GM23338 (cell line): Measurements from ENCODE around the gene SUCLG1. TPM values are rescaled to one million over a fixed set of nuclear protein-coding genes. Genes with fewer than 3 reads are reported as not detected.

Source experiments
- ATAC-seq: fragments of 200-7000 bp; cut with Tn5 transposase; 3 replicates; pipeline ENCODE4 v1.9.1; 2020
- DNase-seq: peaks from one replicate; pipeline ENCODE4 v3.0.0-alpha.2; 2015; ENCODE audit warnings: low spot score
- H2AFZ ChIP-seq: fragments of 200-600 bp; sonication (generic); 2 replicates; pipeline ENCODE4 v1.8.0; 2016; ENCODE audit warnings: antibody characterized with exemption, mild to moderate bottlenecking, moderate library complexity
- H3F3A ChIP-seq: fragments of 200-600 bp; sonication (generic); replicated peaks from 2 replicates; pipeline ENCODE4 v1.8.0; 2017; ENCODE audit warnings: antibody characterized with exemption, mixed run types, low read depth
- H3K27ac ChIP-seq: fragments of 200-600 bp; sonication (generic); 2 replicates; pipeline ENCODE4 v1.6.1; 2016; ENCODE audit warnings: low read depth
- H3K27me3 ChIP-seq: fragments of 200-600 bp; sonication (generic); 2 replicates; pipeline ENCODE4 v1.8.0; 2016; ENCODE audit warnings: mild to moderate bottlenecking, mixed run types, moderate library complexity; ENCODE audit not compliant: insufficient read depth
- H3K36me3 ChIP-seq: fragments of 200-600 bp; sonication (generic); 2 replicates; pipeline ENCODE4 v1.8.0; 2016; ENCODE audit warnings: mild to moderate bottlenecking; ENCODE audit not compliant: insufficient read depth
- H3K4me1 ChIP-seq: fragments of 200-600 bp; sonication (generic); 2 replicates; pipeline ENCODE4 v1.8.0; 2016; ENCODE audit warnings: mild to moderate bottlenecking, moderate library complexity; ENCODE audit not compliant: insufficient read depth
- H3K4me2 ChIP-seq: fragments of 200-600 bp; sonication (generic); 2 replicates; pipeline ENCODE4 v1.7.1; 2017; ENCODE audit warnings: mixed run types
- H3K4me3 ChIP-seq: fragments of 200-600 bp; sonication (generic); 2 replicates; pipeline ENCODE4 v1.6.1; 2016; ENCODE audit warnings: mixed run types
- H3K79me2 ChIP-seq: fragments of 200-600 bp; sonication (generic); replicated peaks from 2 replicates; pipeline ENCODE4 v1.8.0; 2017; ENCODE audit warnings: mild to moderate bottlenecking; ENCODE audit not compliant: insufficient read depth
- H3K9me2 ChIP-seq: fragments of 200-600 bp; sonication (generic); 2 replicates; pipeline ENCODE4 v1.8.0; 2017; ENCODE audit not compliant: insufficient read depth
- H4K20me1 ChIP-seq: fragments of 200-600 bp; sonication (generic); replicated peaks from 2 replicates; pipeline ENCODE4 v1.8.0; 2017; ENCODE audit warnings: mild to moderate bottlenecking; ENCODE audit not compliant: insufficient read depth
- H3K27ac Mint-ChIP-seq: 2 replicates; pipeline ENCODE4 v1.8.0; 2020; ENCODE audit warnings: inconsistent platforms, mild to moderate bottlenecking, moderate library complexity, mixed read lengths
- H3K27me3 Mint-ChIP-seq: 3 replicates; pipeline ENCODE4 v1.8.0; 2022; ENCODE audit warnings: low read depth, mild to moderate bottlenecking, moderate library complexity, mixed read lengths, inconsistent platforms; ENCODE audit not compliant: insufficient read depth, poor library complexity
- H3K36me3 Mint-ChIP-seq: 3 replicates; pipeline ENCODE4 v1.8.0; 2021; ENCODE audit warnings: low read depth, mild to moderate bottlenecking, inconsistent platforms, moderate library complexity, mixed read lengths
- H3K4me1 Mint-ChIP-seq: 3 replicates; pipeline ENCODE4 v1.8.0; 2020; ENCODE audit warnings: mild to moderate bottlenecking, inconsistent platforms, mixed read lengths
- H3K4me3 Mint-ChIP-seq: 3 replicates; pipeline ENCODE4 v1.8.0; 2021; ENCODE audit warnings: moderate library complexity, mild to moderate bottlenecking, inconsistent platforms, mixed read lengths
- H3K9me3 Mint-ChIP-seq: 3 replicates; pipeline ENCODE4 v1.8.0; 2020; ENCODE audit warnings: moderate library complexity, mild to moderate bottlenecking, inconsistent platforms, mixed read lengths
- CREB1 ChIP-seq: fragments of 250-450 bp; sonication (Bioruptor Pico); IDR thresholded peaks from 2 replicates; pipeline ENCODE4 v1.5.0; 2020; ENCODE audit warnings: low read depth, mild to moderate bottlenecking, moderate library complexity
- CTCF ChIP-seq, 2 experiments: fragments of 200-600 bp in 1 of 2; sonication (generic) in 1 of 2; conservative IDR thresholded peaks; 2 replicates each; pipeline versions ENCODE4 v1.5.1 to v1.6.1; 2016 to 2017; ENCODE audit warnings: antibody characterized with exemption in 2 of 2, low read depth in 2 of 2, mild to moderate bottlenecking in 2 of 2, moderate library complexity in 1 of 2
- ETS1 ChIP-seq: IDR thresholded peaks from 2 replicates; pipeline ENCODE4 v1.6.1; 2016; ENCODE audit warnings: antibody characterized with exemption
- EZH2 ChIP-seq: fragments of 200-600 bp; sonication (generic); IDR thresholded peaks from one replicate; pipeline ENCODE4 v1.8.0; 2017; ENCODE audit warnings: antibody characterized with exemption, mild to moderate bottlenecking, low read depth; ENCODE audit not compliant: unreplicated experiment
- EZH2phosphoT487 ChIP-seq: fragments of 200-600 bp; sonication (generic); IDR thresholded peaks from one replicate; pipeline ENCODE4 v1.8.1; 2018; ENCODE audit warnings: antibody characterized with exemption; ENCODE audit not compliant: unreplicated experiment
- JUNB ChIP-seq: IDR thresholded peaks from one replicate; pipeline ENCODE4 v1.6.1; 2016; ENCODE audit warnings: antibody characterized with exemption; ENCODE audit not compliant: unreplicated experiment
- NANOG ChIP-seq: IDR thresholded peaks from 2 replicates; pipeline ENCODE4 v1.6.1; 2016; ENCODE audit warnings: antibody characterized with exemption, borderline replicate concordance
- POLR2AphosphoS5 ChIP-seq: IDR thresholded peaks from 2 replicates; pipeline ENCODE4 v1.6.1; 2016; ENCODE audit warnings: antibody characterized with exemption, low read depth
- REST ChIP-seq: IDR thresholded peaks from one replicate; pipeline ENCODE4 v1.6.1; 2018; ENCODE audit warnings: antibody characterized with exemption; ENCODE audit not compliant: unreplicated experiment
- STAT1 ChIP-seq: IDR thresholded peaks from one replicate; pipeline ENCODE4 v1.6.1; 2016; ENCODE audit warnings: antibody characterized with exemption; ENCODE audit not compliant: unreplicated experiment
- ZNF114 ChIP-seq: fragments of 250-450 bp; sonication (Bioruptor Pico); IDR thresholded peaks from 2 replicates; pipeline ENCODE4 v1.5.0; 2020; ENCODE audit warnings: mild to moderate bottlenecking, moderate library complexity
- ZNF331 ChIP-seq: fragments of 250-450 bp; sonication (Bioruptor Pico); IDR thresholded peaks from 2 replicates; pipeline ENCODE4 v1.5.0; 2020; ENCODE audit warnings: low read depth, mild to moderate bottlenecking, moderate library complexity
- polyA plus RNA-seq: library from polyadenylated mRNA; unstranded; fragments of >200 nt; fragmentation: Nextera tagmentation; extraction: Ambion mirVana; gene quantifications from 2 replicates; pipeline ENCODE4 v1.2.1, GENCODE V29; 2016
- total RNA-seq: library from RNA; depleted of rRNA; stranded (reverse); fragments of >200 nt; shearing (Covaris generic); gene quantifications from 2 replicates; pipeline ENCODE4 v1.2.3, GENCODE V29; 2014
- TF ChIP-seq, protein P1 (sequence below): fragments of 250-450 bp; sonication (Bioruptor Pico); IDR thresholded peaks from 2 replicates; pipeline ENCODE4 v1.5.0; 2020; ENCODE audit warnings: mild to moderate bottlenecking, moderate library complexity

SUCLG1 gene
- total and polyA plus RNA-seq, 2 experiments from 2014 or later = 24.3 to 36.0 TPM

GRCh38 chr2:84441505-84441904 lies 17.6 kb downstream of the SUCLG1 start:
- Mint-ChIP-seq H3K27ac (no peak overlapping the region), H3K4me1 (no peaks in the 10 kb centered on the region; the same call in 2 of the 3 replicates), H3K4me3 (no peak overlapping the region), H3K27me3 (peaks cover 1% of the 10 kb centered on the region), H3K36me3 (peaks cover 66% of the 10 kb centered on the region), H3K9me3 (no peaks in the 10 kb centered on the region; the same call in 2 of the 3 replicates)
- Histone ChIP-seq H3K4me1 (no peaks in the 10 kb centered on the region), H4K20me1 (no peaks in the 10 kb centered on the region), H3K27ac (no peak overlapping the region), H3K27me3 (no peaks in the 10 kb centered on the region), H2AFZ (no peak overlapping the region), H3F3A (no peaks in the 10 kb centered on the region), H3K9me2 (peaks cover 3% of the 10 kb centered on the region; the same call in 1 of the 2 replicates), H3K79me2 (no peaks in the 10 kb centered on the region), H3K36me3 (peaks cover 7% of the 10 kb centered on the region), H3K4me3 (no peak overlapping the region), H3K4me2 (no peak overlapping the region)
- TF ChIP-seq STAT1 = no peak
- TF ChIP-seq REST = no peak
- TF ChIP-seq, protein P1, sequence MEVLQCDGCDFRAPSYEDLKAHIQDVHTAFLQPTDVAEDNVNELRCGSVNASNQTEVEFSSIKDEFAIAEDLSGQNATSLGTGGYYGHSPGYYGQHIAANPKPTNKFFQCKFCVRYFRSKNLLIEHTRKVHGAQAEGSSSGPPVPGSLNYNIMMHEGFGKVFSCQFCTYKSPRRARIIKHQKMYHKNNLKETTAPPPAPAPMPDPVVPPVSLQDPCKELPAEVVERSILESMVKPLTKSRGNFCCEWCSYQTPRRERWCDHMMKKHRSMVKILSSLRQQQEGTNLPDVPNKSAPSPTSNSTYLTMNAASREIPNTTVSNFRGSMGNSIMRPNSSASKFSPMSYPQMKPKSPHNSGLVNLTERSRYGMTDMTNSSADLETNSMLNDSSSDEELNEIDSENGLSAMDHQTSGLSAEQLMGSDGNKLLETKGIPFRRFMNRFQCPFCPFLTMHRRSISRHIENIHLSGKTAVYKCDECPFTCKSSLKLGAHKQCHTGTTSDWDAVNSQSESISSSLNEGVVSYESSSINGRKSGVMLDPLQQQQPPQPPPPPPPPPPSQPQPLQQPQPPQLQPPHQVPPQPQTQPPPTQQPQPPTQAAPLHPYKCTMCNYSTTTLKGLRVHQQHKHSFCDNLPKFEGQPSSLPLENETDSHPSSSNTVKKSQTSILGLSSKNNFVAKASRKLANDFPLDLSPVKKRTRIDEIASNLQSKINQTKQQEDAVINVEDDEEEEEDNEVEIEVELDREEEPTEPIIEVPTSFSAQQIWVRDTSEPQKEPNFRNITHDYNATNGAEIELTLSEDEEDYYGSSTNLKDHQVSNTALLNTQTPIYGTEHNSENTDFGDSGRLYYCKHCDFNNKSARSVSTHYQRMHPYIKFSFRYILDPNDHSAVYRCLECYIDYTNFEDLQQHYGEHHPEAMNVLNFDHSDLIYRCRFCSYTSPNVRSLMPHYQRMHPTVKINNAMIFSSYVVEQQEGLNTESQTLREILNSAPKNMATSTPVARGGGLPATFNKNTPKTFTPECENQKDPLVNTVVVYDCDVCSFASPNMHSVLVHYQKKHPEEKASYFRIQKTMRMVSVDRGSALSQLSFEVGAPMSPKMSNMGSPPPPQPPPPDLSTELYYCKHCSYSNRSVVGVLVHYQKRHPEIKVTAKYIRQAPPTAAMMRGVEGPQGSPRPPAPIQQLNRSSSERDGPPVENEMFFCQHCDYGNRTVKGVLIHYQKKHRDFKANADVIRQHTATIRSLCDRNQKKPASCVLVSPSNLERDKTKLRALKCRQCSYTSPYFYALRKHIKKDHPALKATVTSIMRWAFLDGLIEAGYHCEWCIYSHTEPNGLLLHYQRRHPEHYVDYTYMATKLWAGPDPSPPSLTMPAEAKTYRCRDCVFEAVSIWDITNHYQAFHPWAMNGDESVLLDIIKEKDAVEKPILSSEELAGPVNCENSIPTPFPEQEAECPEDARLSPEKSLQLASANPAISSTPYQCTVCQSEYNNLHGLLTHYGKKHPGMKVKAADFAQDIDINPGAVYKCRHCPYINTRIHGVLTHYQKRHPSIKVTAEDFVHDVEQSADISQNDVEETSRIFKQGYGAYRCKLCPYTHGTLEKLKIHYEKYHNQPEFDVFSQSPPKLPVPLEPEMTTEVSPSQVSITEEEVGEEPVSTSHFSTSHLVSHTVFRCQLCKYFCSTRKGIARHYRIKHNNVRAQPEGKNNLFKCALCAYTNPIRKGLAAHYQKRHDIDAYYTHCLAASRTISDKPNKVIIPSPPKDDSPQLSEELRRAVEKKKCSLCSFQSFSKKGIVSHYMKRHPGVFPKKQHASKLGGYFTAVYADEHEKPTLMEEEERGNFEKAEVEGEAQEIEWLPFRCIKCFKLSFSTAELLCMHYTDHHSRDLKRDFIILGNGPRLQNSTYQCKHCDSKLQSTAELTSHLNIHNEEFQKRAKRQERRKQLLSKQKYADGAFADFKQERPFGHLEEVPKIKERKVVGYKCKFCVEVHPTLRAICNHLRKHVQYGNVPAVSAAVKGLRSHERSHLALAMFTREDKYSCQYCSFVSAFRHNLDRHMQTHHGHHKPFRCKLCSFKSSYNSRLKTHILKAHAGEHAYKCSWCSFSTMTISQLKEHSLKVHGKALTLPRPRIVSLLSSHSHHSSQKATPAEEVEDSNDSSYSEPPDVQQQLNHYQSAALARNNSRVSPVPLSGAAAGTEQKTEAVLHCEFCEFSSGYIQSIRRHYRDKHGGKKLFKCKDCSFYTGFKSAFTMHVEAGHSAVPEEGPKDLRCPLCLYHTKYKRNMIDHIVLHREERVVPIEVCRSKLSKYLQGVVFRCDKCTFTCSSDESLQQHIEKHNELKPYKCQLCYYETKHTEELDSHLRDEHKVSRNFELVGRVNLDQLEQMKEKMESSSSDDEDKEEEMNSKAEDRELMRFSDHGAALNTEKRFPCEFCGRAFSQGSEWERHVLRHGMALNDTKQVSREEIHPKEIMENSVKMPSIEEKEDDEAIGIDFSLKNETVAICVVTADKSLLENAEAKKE (CRISPR knock-in tag) = no peak
- no peak for TF ChIP-seq NANOG
- TF ChIP-seq CTCF (conservative IDR thresholded peaks at IDR 0.05; ENCODE audit: low read depth in 2 of 2) = no peak
- TF ChIP-seq ETS1 = no peak
- no peak for TF ChIP-seq ZNF331 (CRISPR knock-in tag)
- TF ChIP-seq EZH2 = no peak
- no peak for TF ChIP-seq EZH2phosphoT487
- TF ChIP-seq POLR2AphosphoS5 = no peak
- no peak for TF ChIP-seq JUNB
- TF ChIP-seq CREB1 (CRISPR knock-in tag) = no peak
- TF ChIP-seq ZNF114 (CRISPR knock-in tag) = no peak
- no peak for ATAC-seq
- no peak for DNase-seq
